Left renal cortex interstitium (tissue), 4 donors: ENCODE data around the gene EMC10. TPM values are rescaled to one million over a fixed set of nuclear protein-coding genes. Genes with fewer than 3 reads are reported as not detected.

Source experiments
- DNase-seq, 4 donors: peaks; one replicate each; pipeline ENCODE4 v3.0.0-alpha.2; 2013; ENCODE audit warnings: low read depth in 4 of 4, low spot score in 2 of 4, missing footprints in 1 of 4
- polyA plus RNA-seq, 4 donors: library from polyadenylated mRNA; unstranded; fragments of 120-200 nt; gene quantifications; one replicate each; pipeline ENCODE4 v1.2.1, GENCODE V29; 2013; ENCODE audit not compliant: insufficient read length in 4 of 4

EMC10 gene
- polyA plus RNA-seq, 4 donors, result 109 to 209 (median 150) TPM

DNA sequence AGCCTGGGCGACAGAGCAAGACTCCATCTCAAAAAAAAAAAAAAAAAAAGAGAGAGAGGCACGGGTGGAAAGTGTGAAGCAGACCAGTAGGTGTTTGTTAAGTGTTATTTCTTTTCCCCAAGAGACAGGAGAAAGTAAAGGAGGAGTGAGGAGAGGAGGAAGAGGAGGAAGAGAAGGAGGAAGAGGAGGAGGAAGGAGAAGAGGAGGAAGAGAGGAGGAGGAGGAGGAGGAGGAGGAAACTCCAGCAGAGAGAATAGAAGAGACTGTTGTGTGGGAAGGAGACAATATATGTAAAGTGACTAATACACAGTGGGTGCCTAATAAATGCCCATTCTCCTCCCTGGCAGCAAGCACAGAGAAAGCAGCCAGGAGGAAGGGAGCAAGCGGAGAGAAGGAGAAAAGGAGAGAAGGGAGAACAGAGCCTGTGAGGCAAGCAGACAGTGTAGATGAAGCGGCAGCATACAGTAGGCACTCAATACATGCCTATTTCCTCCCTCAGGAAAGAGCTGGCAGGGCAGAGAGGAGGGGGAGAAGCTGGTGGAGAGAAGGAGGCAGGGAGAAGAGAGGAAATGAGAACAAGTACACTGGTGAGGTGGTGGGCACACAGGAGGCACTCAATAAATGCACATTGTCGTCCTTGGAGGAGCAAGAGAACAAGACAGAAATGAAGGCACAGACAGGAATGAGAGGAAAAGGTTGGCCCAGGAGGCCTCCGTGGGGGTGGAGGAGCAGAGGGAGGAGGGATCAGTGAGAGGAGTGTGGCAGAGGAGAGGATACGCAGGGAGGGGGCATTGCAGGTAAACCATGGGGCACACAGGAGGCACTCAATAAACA is 18.1 kb downstream of the EMC10 start:
- DNase-seq, result no peak

DNA sequence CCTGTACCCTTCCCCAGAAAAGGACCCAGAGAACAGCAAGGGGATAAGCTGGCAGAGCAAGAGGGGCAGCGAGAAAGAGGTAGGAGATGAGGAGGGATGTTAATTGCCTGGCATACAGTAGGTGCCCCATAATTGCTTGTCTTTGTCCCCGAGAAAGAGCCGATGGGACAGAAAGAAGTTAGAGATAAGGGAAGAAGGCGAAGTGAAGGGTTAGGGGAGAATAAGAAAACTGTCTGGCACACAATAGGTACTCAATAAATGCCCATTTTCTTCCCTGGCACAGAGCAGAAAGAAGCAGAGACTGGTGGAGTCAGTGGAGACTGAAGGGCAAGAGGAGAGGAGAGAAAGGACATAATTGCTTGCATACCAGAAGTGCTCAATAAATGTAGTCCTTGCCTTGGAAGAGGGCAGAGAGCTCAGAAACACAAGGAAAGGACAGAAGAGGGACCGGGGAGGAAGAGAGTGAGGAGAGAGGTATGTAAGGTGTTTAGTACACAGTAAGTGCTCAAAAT is 18.8 kb downstream of the EMC10 start:
- DNase-seq, result no peak

GRCh38 chr19:50496189-50497021 is 20.1 kb downstream of the EMC10 start:
- no peak for DNase-seq

DNA sequence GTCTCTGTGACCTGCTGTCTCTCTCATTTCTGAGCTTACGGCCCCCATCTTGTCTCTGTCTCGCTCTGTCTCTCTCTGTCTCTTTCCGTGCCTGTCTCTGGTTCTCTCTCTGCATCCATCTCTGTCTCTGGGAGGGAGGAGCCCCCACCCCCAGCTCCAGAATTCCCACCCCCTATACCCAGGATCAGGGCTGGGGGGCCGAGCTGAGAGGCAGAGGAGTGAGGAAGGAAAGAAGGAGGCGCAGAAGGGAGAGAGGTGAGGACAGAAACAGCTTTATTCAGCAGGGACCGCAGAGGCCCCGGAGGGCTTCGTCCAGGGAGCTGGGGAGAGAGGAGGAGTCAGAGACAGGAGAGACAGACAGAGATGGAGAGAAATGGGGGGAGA is 20.7 kb downstream of the EMC10 start:
- DNase-seq, result no peak

DNA sequence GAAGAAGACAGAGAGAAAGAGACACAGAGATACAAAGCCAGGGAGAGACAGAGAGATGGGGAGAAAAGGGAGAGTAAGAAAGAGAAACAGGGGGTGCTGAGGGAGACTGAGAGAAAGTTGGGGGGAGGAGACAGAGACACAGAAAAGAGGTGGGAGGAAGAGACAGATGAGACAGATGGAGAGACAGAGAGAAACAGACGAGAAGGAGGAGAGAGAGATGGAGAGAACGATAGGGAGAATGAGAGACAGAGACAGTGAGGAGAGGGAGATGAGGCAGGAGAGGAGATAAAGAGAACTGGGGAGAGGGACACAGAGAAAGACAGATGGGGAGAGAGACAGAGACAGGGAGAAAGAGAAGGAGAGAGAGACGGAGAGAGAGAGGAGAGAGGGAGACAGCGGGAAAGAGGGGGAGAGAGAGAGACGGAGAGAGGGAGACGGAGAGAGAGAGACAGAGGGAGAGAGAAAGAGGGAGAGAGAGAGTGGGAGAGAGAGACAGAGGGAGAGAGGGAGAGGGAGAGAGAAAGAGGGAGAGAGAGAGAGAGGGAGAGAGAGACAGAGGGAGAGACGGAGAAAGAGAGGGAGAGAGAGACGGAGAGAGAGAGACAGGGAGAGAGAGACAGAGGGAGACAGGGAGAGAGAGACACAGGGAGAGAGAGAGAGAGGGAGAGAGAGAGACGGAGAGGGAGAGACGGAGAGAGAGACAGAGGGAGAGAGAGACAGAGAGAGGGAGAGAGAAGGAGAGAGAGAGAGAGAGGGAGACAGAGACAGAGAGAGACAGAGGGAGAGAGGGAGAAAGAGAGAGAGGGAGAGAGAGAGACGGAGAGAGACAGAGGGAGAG is 22.1 kb downstream of the EMC10 start:
- DNase-seq, result no peak

GRCh38 chr19:50500060-50500752 is 23.9 kb downstream of the EMC10 start:
- no peak for DNase-seq

DNA sequence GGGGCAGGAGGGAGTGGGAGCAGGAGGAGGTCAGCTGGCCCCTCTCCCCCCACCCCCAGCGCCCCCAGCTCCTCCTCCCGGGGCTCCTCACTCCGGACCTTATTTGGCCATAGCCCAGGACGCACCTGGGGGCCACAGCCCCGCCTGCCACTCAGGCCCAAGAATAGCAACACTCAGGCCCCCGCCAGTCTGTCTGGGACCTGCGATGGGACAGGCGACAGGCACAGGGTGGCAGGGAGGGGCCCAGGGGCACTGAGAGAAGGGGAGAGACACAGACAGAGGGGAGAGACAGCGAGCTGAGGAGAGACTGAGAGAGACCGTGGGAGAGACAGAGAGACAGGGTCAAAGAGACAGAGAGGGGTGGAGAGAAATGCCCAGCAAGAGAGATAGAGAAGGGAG is 24.4 kb downstream of the EMC10 start:
- DNase-seq, result no peak

GRCh38 chr19:50501186-50501567 is 24.9 kb downstream of the EMC10 start:
- DNase-seq, result no peak

DNA sequence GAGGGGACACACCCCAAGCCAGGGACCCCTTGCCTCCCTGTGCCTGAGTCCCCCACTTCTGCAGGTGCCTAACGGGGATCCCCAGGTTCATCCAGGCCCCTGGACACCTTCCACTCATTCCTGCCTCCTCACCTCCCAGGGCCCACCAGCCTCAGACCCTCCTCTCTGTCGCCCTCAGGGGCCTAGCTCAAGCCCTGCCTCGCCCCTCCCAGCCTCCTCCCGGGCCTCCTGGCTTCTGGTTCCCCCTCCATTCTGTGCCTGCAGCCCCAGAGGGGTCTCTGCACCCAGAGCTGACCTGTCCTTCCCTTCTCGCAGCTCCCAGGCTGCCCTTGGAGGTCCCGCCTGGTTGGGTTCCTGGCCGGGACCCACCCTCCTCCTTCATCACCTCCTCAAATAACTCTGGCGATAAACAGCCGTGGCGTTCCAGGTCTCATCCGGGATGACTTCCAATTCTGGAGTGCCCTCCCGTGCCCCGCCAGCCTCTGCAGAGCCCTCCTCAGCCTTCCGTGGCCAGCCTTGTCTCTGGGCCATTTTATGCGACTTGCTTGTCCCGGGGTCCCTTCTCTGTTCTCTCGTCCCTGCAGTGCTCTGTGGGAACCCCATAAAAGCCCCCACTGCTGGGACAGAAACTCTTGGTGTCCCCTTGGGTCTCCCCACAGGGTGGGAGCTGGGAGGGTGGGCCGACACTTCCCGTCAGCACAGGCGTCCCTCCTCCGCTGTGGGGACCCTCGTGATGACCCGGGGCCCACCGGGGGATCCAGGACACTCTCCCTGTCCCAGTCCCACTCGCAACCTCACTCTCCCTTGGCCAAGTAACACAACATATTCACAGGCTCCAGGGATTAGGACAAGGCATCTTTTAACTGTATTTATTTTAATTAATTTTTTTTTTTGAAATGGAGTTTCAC is 25.5 kb downstream of the EMC10 start:
- DNase-seq, result no peak

GRCh38 chr19:50505856-50506611 is 29.7 kb downstream of the EMC10 start:
- no peak for DNase-seq

- DNase-seq, result no peak
Observed at GRCh38 chr19:50506700-50507099, 30.4 kb downstream of the EMC10 start.

DNA sequence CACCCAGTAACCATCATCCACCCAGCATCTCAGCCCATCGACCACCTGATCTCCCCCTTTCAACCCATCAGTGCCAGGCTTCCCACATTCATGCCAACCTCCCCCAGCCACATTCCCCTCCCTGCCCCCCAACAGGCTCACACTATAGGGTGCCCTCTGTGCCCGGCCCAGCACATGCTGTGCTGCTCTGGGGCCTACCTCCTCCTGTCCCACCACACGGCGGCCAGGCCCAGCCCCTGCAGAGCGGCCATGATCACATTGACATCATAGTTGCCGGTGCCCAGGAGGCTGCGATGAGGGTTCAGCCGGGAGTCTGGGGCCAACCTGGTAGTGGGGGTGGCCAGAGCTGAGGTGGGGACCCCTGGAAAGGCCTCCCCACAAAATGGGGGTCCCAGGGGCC is 31.1 kb downstream of the EMC10 start:
- no peak for DNase-seq

GRCh38 chr19:50508843-50509190 is 32.5 kb downstream of the EMC10 start:
- no peak for DNase-seq

DNA sequence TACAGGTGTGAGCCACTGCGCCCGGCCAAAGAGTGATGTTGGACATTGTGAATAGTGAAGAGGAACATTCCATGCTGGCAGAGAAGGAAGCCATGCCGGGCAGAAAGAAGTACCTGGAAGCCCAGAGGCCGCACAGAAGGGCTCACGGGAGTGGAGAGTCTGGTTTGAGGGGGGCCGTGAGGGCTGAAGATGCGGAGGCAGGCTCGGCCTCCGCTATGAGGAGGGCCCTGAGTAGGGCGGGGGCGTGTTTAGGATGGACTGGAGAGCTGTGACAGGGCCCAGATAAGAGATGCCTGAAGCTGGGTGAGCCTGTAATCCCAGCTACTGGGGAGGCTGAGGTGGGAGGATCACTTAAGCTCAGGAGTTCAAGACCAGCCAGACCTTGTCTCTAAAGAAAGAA is 33.1 kb downstream of the EMC10 start:
- DNase-seq, result no peak

GRCh38 chr19:50510121-50510670 is 33.9 kb downstream of the EMC10 start:
- no peak for DNase-seq

GRCh38 chr19:50510700-50511068 is 34.4 kb downstream of the EMC10 start:
- DNase-seq, result peak in 2 of 4 donors; percentile 67 to 71

GRCh38 chr19:50511069-50511822 is 34.9 kb downstream of the EMC10 start, which contains the start of gene JOSD2:
Gene JOSD2 (minus strand): TSS chr19:50511191. CDS start chr19:50510431, 760 bp downstream.
- peak; percentile 92 to 97 (median 96) for DNase-seq
